GM12891 (cell line): Measurements from ENCODE around the gene MARK1.

ENCODE experiments used
- POLR2A ChIP-seq: IDR thresholded peaks from 2 replicates; pipeline ENCODE4 v1.6.1; 2011; ENCODE audit warnings: low read depth, low read length, control low read depth
- POLR2AphosphoS5 ChIP-seq: IDR thresholded peaks from 2 replicates; pipeline ENCODE4 v1.6.1; 2011; ENCODE audit warnings: low read depth, low read length, control low read depth
- POU2F2 ChIP-seq: IDR thresholded peaks from 2 replicates; pipeline ENCODE4 v1.6.1; 2011; ENCODE audit warnings: low read depth, mild to moderate bottlenecking, control low read depth, low read length, moderate library complexity
- SPI1 ChIP-seq: IDR thresholded peaks from 2 replicates; pipeline ENCODE4 v1.6.1; 2011; ENCODE audit warnings: low read depth, low read length, control low read depth

GRCh38 chr1:220616836-220617235 is 88.9 kb downstream of the MARK1 start:
- no peak for TF ChIP-seq POLR2AphosphoS5
- TF ChIP-seq POLR2A: no peak
- no peak for TF ChIP-seq SPI1
- no peak for TF ChIP-seq POU2F2
